Measurements from ENCODE around the gene FCER1G.

DNA sequence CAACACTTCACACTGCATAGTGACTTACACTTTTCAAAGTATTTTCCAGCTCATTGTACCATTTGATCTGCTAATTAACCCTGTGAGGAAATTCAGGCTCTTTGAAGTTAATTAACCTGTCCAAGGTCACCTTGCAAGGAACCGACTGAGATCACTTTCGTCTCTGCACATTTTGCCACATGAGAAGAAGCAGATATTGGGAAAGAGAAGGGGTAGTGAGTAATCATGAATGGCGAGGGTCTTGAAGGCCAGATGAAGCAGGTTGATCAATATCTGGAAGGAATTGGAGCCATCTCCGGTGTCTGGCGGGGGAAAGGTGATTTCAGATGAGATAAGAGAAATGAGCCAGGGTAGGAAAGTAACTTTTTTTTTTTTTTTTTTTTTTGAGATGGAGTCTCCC is 4.9 kb downstream of the FCER1G start:
- TF ChIP-seq CTCF (IDR thresholded peaks at IDR 0.05) (no peak), POLR2AphosphoS5 (IDR thresholded peaks at IDR 0.05) (no peak)

Measured in sigmoid colon (tissue), 4 donors.